DMS79 treated with DMSO at 0.1 percent for 48 hours (cell line): Measurements from ENCODE around the gene NAT16.

Source experiments
- DNase-seq: peaks from one replicate; lab custom pipeline; 2025; lab: John Stamatoyannopoulos, UW

The NAT16 gene

DNA sequence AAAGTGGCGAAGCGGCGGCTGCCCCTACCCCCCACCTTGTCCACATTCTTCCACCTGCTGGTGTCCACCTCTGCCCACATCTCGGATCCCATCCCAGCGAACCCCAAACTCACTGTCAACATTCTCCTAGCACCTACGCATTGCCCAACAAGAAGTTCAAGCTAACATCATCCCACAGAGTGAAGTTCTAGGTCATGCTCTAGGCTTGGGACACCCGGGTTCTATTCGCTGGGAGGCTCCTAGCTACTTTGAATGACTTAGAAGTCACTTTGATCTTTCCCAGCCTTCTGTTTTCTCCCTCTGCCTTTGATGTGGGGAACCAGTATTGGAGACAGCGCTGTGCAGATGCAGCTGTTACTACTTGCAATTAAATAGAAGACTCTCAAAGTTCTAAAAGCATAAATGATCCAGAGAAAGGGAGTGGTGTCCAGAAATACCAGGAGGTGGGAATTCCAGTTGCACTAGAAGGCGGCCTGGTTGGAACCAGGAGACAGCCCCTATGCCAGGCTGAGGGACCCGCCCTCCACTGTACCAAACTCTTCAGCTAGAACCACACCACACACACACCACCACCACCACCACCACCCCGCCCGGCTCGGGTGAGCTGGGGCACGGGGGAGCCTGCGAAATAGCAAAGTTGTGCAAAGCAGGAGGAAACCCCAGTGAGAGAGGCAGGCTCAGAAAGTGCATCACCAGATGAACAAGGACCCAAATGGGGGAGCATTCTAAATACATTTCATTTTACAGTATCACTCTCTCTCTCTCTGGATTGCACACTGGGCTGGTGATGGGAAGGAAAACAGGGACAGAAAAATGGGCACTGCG is 9.3 kb downstream of the NAT16 start:
- DNase-seq: no peak

- DNase-seq: peak; percentile 63
Observed at GRCh38 chr7:101169838-101170551, 10.1 kb downstream of the NAT16 start.

GRCh38 chr7:101169110-101169837 is 10.8 kb downstream of the NAT16 start:
- DNase-seq: no peak

DNA sequence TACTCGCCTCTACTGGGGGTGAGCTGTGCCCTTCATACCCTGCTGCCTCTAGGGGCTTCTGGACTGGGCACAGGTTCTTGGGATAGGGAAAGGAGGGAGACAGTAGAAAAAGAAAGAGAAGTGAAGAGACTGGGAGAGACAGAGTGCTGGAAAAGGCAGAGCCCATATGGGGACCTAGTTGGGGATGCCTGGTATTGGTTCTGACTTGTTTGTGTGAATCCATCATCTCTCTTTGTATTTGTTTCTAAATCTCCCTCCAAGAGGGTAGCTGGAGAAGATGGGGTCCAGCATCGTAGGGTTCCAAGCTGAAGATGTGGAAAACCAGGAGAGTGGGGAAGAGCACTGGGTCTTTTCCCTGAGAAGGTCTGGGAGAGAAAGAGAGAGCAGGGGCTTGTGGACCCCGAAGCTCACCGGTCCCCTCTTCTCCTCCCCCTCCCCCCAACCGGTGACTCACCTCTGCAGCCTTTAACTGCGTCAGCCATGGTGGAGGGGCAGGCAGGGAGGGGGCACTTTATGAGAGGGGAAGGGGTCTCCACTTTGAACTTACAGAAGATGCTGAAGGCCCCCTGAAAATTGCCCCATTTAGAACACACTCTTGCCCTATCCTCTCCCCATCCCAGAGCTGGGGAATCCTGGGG is 11.6 kb downstream of the NAT16 start:
- no peak for DNase-seq

- DNase-seq: no peak
Observed at GRCh38 chr7:101167645-101168411, 12.3 kb downstream of the NAT16 start.

- DNase-seq: peak; percentile 22
Observed at GRCh38 chr7:101166909-101167644, 13.0 kb downstream of the NAT16 start.

- no peak for DNase-seq
Observed at GRCh38 chr7:101166648-101166908, 13.5 kb downstream of the NAT16 start.

- no peak for DNase-seq
Observed at GRCh38 chr7:101165958-101166647, 14.0 kb downstream of the NAT16 start.

DNA sequence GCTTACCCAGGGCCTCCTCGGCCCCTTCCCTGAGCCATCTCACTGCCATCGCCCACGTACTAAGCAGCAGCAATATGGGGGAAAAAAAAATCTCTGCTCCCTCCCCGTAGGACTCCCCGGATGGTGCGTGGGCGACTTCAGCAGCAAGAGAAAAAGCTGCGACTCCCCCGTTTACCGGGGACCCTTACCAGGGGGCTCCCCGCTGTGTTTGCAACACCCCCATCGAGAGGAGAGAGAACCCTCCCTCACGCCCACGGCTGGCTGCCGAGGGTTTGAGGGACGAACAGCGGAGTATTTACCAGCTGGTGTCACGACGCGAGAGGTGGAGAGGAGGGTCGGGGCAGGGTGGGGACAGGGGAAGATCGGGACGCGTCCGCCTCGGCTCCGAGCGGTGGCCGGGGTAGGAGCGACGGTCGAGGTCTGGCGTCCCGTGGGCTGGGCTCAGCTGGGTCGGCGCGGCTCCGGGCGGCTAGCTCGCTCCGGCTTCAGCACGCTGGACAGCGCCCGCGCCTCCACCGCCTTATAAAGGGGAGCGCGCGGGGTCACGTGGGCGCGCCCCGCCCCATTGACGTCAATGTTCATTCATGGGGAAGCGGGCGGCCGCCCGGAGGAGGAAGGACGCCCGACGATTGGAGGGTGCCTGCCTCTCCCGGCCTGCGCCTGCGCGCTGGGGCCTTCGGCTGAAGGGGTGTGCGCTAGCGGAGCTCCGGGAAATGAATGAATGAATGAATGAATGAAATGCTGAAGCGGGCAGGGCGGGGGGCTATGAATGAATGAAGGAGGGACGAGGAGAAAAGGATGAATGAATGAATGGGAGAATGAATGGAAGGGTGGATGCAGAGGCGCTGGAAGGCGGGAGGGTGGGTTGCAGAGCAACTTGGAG is 14.8 kb downstream of the NAT16 start, which contains the start of gene VGF:
VGF (minus strand) TSS at position 495 of the 883 bp plus-strand sequence. CDS start 726 bp downstream, outside the sequence.
- peak; percentile 89 for DNase-seq

DNA sequence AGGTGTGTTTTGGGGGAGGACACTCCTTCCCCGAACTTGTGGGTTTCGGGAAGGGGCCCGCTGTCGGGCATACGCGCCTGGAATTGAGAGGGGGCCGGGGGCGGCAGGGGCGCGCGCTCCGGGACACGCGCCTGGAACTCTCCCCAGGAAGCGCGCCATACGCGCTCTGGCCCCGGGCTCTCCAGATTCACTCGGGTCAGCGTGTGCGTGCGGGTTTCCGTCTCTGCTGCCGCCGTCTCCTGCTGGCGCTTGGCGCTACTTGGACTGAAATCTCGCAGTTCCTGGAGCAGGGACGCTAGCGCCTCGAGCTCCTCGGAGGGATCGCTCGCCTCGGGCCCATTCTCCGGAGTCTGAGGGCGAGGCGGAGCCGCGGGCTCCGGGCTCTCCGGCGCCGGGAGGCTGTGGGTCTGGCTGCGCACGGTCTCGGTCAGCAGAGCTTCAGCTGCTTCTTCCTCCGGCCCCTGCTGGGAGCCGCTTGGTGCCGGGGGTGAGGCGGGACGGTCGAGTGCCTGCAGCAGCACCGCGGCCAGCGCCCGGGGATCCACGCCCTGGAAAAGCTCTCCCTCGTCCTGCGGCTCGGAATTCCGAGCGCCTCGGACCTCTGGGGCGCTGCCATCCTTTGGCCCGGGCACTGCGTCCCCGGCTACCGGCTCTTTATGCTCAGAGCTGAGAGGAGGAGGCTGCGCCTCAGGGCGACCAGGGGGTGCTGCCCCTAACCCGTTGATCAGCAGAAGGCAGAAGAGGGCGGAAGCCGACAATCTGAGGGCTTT is 15.8 kb downstream of the NAT16 start:
- peak; percentile 20 for DNase-seq

DNA sequence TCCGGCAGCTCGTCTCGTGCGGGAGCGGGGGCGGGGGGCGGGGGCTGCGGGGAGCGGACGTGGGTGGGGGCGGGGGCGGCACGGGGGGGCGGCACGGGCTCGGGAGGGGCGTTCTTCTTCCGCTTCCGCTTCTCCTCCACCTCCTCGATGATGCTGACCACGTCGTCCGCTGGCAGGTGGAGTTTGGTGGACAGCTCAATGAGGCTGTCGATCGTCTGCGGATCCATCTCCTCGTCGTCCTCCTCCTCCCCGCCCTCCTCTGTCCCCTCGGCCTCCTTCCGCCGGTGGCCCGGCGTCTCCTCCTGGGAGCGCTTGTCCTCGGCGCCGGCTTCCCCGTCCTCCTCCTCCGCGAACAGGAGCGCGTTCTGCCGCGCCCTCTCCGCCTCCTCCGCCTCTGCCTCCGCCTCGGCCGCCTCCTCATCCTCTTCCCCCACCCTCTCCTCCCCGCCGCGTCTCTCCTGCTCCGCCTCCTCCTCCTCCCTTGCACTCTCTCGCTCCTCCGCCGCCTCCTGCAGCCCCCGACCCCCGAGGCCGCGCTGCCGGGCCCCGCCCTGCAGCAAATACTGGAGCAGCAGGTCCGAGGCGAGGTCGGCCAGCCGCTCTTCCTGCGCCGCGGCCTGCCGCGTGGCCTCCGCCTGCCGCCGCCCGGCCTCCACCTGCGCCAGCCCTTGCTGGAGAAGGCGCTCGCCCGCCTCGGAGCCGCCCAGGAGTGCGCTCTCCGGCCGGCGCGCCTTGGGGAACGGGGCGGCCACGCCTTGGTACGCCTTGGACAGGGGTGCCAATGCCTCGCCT is 16.6 kb downstream of the NAT16 start:
- DNase-seq: peak; percentile 65

DNA sequence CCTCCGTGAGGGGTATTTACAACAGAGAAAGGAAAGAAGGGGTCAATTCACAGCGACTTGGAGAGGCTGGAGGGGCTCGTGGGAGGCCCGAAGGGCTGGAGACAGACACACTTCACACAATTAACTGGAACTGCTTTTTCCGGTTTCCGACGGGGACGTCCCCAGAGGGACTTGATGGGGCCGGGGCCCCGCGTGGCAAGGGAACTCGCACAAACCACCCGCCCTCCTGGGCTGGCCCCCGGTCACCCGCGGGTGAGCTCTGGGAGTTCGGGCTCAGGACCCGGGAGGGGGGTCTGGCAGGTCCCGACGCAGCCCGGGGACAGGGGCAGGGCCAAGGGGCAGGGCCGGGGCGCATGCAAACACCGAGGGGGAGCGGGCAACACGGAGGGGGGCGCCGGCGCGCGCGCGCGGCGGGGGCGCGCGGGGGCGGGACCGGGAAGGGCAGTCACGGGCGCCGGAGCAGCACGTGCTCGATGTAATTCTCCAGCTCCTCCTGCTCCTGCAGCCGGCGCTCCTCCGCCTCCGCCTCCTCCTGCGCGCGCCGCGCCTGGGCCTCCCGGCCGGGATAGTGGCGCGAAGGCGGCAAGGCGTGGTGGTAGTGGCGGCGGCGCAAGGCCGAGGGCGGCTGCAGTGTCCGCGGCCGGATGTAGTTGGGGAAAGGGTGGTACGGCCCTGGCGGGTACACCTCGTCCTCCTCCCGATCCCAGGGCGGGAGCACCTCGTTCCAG is 17.4 kb downstream of the NAT16 start:
- peak; percentile 45 for DNase-seq

GRCh38 chr7:101161692-101162471 is 18.2 kb downstream of the NAT16 start:
- no peak for DNase-seq

DNA sequence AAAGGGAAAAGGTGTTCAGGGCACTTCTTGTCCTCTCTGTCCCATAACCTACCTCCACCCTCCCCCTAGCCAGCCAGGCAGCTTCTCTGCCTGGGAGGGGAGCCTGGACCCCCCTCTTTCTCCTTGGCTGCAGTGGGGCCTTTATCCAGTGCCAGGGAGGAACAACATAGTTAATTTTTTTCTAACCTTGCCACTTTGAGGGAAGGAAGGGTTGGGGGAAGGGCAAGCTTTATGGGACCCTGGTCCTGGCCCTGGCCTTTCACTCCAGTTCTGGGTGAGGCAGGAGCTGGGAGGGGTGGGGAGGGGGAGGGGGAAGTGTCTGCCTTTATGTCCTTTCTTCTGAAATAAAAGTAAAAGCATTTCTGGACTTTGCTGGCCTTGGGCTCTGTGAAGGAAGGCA is 19.2 kb downstream of the NAT16 start:
- no peak for DNase-seq

DNA sequence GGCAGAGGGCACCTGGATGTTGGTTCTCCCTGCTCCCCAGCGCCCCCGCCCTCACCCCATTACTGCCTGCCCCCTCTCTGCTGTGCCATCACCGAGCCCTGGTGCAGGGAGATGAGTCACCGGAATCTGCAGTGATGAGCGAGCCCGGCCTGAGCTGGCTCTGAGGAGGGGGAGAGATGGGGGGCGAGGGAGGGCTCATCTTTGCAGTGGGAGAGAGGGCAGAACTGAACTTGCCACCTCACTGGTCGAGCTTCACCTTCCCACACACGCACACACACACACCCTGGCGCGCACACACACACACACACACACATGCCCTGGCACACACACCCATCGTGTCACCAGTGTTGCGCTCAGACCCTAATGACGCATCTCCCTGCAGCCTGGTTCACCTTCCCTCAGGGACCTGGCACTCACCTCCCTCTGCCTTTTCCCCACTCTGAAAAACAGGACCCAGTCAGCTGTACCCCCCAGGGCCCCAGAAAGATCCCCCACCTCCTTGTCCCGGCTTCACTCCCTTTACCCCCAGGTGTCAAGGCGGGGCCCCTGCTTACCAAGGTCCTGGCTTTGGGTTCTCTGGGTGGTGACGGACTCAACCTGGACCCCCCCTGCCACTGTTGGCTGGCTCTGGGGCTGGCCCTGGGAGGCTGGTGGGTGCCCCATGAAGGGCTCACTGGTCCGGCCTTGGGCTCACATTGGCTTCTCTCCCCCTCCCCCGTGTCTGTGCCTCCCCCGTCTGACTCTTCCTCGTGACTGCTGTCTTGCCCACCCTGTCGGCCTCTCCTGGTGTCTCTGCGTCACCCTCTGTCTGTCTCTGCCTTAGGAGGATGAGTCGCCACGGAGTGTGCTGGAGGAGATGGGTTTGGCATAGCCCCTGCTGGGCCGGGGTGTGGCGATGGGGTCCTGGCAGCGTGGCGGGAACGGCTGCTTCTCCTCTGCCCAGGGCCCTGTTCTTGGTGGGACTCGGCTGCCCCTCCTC is 20.1 kb downstream of the NAT16 start:
- DNase-seq: no peak
